Kidney epithelial cell (primary cell): ENCODE data around the gene THTPA. TPM values are rescaled to one million over a fixed set of nuclear protein-coding genes. Genes with fewer than 3 reads are reported as not detected.

Source experiments
- DNase-seq: peaks from one replicate; pipeline ENCODE4 v3.0.0-alpha.2; 2010; ENCODE audit warnings: low read depth
- H3K27me3 ChIP-seq: 2 replicates; pipeline ENCODE4 v1.6.0; 2011; ENCODE audit warnings: low read length; ENCODE audit not compliant: control insufficient read depth, insufficient read depth
- H3K36me3 ChIP-seq: 2 replicates; pipeline ENCODE4 v1.5.1; 2011; ENCODE audit warnings: low read length; ENCODE audit not compliant: control insufficient read depth, insufficient read depth
- H3K4me3 ChIP-seq: 2 replicates; pipeline ENCODE4 v1.5.1; 2011; ENCODE audit warnings: low read depth, mild to moderate bottlenecking, control low read depth, low read length
- total RNA-seq: library from RNA; depleted of rRNA; stranded (reverse); fragments of >200 nt; gene quantifications from 2 replicates; pipeline ENCODE4 v1.2.3, GENCODE V29; 2015
- TF ChIP-seq, protein P1 (sequence below): IDR thresholded peaks from 2 replicates; pipeline ENCODE4 v1.5.1; 2011; ENCODE audit warnings: mild to moderate bottlenecking, moderate library complexity, low read length, control low read depth, inconsistent platforms; ENCODE audit not compliant: insufficient read depth, poor library complexity, severe bottlenecking

THTPA gene
- total RNA-seq, 1 donor from 2014 or later, result 8.5 TPM

GRCh38 chr14:23542261-23542660 lies 13.8 kb upstream of the THTPA start:
- Histone ChIP-seq H3K27me3 (no peaks in the 10 kb centered on the region), H3K4me3 (no peak overlapping the region), H3K36me3 (no peaks in the 10 kb centered on the region)
- TF ChIP-seq, protein P1, sequence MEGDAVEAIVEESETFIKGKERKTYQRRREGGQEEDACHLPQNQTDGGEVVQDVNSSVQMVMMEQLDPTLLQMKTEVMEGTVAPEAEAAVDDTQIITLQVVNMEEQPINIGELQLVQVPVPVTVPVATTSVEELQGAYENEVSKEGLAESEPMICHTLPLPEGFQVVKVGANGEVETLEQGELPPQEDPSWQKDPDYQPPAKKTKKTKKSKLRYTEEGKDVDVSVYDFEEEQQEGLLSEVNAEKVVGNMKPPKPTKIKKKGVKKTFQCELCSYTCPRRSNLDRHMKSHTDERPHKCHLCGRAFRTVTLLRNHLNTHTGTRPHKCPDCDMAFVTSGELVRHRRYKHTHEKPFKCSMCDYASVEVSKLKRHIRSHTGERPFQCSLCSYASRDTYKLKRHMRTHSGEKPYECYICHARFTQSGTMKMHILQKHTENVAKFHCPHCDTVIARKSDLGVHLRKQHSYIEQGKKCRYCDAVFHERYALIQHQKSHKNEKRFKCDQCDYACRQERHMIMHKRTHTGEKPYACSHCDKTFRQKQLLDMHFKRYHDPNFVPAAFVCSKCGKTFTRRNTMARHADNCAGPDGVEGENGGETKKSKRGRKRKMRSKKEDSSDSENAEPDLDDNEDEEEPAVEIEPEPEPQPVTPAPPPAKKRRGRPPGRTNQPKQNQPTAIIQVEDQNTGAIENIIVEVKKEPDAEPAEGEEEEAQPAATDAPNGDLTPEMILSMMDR, result no peak
- no peak for DNase-seq

GRCh38 chr14:23543403-23543802 lies 12.7 kb upstream of the THTPA start:
- no peaks in the 10 kb centered on the region for H3K36me3 ChIP-seq
- no peak overlapping the region for H3K4me3 ChIP-seq
- DNase-seq, result no peak
- TF ChIP-seq, protein P1, result no peak
- no peaks in the 10 kb centered on the region for H3K27me3 ChIP-seq

- no peak for DNase-seq
- Histone ChIP-seq H3K4me3 (no peak overlapping the region), H3K36me3 (no peaks in the 10 kb centered on the region), H3K27me3 (no peaks in the 10 kb centered on the region)
- TF ChIP-seq, protein P1, result no peak
Observed at GRCh38 chr14:23544511-23545447, 11.3 kb upstream of the THTPA start.

GRCh38 chr14:23545740-23546365 lies 10.2 kb upstream of the THTPA start:
- TF ChIP-seq, protein P1, result no peak
- DNase-seq, result no peak
- Histone ChIP-seq H3K36me3 (no peaks in the 10 kb centered on the region), H3K27me3 (no peaks in the 10 kb centered on the region), H3K4me3 (no peak overlapping the region)

- DNase-seq, result no peak
- H3K36me3 ChIP-seq, result no peaks in the 10 kb centered on the region
- H3K27me3 ChIP-seq, result no peaks in the 10 kb centered on the region
- TF ChIP-seq, protein P1, result no peak
- no peak overlapping the region for H3K4me3 ChIP-seq
Observed at GRCh38 chr14:23546450-23547035, 9.5 kb upstream of the THTPA start.
